Fibroblast of villous mesenchyme (primary cell): ENCODE results near the gene TP53I13. TPM values are rescaled to one million over a fixed set of nuclear protein-coding genes. Genes with fewer than 3 reads are reported as not detected.

Source experiments
- DNase-seq: peaks from one replicate; pipeline ENCODE4 v3.0.0-alpha.2; 2010; ENCODE audit warnings: low read depth
- H3K4me3 ChIP-seq: 2 replicates; pipeline ENCODE4 v1.5.1; 2011; ENCODE audit warnings: low read depth, mild to moderate bottlenecking, low read length
- total RNA-seq: library from RNA; depleted of rRNA; stranded (reverse); fragments of >200 nt; gene quantifications from 2 replicates; pipeline ENCODE4 v1.2.3, GENCODE V29; 2012
- TF ChIP-seq, protein P1 (sequence below): IDR thresholded peaks from 2 replicates; pipeline ENCODE4 v1.5.1; 2012; ENCODE audit warnings: low read depth, mild to moderate bottlenecking, low read length; ENCODE audit not compliant: insufficient read depth

TP53I13 gene
- total RNA-seq, 1 donor: 51.8 TPM

DNA sequence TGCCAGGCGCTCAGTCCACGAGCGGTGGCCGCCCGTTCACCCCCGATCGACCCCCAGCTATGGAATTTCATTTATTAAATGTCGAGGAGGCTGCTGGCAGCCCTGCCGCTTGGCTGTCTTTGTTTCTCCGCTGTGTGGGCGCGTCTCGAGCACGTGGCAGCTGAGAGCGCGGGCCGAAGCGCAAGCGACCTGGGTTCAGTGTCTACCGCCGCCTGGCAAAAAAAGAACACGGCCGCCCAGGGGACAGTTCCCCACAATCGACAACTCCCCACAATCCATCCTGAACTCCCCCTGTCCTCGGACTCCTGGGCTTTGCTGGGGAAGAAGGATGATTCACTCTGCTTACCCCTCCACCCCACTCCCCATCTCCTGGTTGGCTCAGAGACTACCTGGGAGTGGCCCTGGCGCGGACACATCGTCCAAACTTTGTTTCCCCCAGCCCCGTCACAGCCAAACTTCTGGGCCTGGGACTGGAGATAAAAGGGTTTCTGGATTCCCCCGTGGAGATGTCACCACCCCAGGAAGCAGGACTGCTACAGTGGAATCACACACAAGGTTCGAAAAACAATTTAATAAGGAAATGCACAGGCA, 22.7 kb downstream of the TP53I13 start:
- no peak for DNase-seq
- peak overlapping the region; percentile 50 for H3K4me3 ChIP-seq
- TF ChIP-seq, protein P1, sequence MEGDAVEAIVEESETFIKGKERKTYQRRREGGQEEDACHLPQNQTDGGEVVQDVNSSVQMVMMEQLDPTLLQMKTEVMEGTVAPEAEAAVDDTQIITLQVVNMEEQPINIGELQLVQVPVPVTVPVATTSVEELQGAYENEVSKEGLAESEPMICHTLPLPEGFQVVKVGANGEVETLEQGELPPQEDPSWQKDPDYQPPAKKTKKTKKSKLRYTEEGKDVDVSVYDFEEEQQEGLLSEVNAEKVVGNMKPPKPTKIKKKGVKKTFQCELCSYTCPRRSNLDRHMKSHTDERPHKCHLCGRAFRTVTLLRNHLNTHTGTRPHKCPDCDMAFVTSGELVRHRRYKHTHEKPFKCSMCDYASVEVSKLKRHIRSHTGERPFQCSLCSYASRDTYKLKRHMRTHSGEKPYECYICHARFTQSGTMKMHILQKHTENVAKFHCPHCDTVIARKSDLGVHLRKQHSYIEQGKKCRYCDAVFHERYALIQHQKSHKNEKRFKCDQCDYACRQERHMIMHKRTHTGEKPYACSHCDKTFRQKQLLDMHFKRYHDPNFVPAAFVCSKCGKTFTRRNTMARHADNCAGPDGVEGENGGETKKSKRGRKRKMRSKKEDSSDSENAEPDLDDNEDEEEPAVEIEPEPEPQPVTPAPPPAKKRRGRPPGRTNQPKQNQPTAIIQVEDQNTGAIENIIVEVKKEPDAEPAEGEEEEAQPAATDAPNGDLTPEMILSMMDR: no peak

DNA sequence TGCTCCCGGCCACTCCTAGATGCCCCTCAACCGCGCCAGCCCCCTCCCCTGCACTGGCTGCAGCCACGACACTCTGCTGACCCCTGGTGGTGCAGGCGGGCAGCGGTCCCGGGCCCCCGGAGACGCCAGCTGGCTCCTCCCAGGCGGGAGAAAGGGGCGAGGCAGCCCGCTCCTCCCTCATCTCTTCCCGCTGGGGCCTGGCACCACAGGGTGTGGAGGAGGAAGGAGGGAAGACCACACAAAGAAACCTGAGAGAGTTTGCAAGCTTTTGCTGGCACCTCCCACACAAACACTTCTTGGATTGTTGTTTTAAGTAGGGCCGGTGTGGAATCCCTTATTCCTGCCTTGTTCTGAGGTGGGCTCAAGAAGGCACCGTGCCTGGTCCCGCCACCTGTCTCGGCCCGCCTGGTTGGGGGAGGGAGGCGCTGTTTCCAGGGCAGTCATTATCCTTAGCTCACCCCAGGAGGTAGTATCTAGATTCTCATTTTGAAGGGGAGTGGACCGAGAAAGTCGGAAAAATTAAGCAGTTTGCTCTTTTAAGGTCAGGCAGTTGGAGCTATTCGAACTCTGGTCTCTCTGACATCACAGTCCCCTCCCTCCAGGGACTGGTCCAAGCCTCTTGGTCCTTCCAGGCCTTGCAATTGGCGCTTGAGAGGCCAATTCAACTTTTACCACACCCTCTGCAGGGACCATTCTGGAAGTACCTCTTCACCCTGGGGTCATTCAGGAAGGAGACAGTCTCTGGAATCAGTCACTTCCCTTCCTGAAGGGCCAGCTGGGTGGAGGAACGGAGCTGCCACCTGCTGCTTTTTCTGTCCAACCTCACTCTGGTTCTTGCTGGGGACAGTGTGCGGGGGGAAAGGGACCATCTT, 23.5 kb downstream of the TP53I13 start:
- peak; percentile 80 for DNase-seq

DNA sequence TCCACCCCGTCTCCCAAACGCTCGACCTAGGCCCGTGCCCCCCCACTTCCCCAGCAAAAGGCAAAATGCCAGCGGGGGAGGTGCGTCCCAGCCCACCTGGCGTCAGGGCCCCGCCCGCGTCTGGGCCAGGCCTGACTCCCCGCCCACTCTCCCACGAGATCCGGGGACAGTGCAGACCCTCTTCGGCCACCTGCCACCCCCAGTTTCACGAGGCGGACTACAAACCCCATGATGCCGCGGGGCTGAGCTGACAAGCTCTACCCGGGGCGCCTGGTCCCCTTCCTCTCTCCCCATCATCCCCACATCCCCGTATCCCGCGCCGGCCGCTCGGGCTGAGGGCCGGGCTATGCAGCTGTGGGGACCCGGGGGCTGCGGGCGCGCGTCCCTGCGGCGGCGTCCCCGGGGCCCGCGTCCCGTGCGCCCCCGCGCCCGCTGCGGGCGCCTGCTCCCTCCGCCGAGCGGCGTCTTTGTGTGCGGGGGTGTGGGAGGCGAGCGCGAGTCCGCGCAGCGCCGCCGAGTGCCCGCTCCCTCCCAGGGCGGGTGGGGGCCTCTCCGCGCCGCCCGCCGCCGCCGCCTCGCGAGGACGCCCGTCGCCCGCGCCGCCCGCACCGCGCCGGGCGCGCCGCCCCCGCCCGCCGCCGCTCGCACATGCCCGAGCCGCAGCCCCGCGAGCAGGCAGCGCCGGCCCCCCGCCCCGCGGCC, 24.5 kb downstream of the TP53I13 start, which contains the start of gene ANKRD13B:
Gene ANKRD13B (plus strand): TSS at position 283 of the 702 bp plus-strand sequence. CDS start 490 bp downstream, outside the sequence.
- TF ChIP-seq, protein P1: no peak
- peak within 1 kb of the TSS; percentile 62 for H3K4me3 ChIP-seq
- no peak for DNase-seq

More for the DNA sequence above, 23.5 kb downstream of the TP53I13 start:
- TF ChIP-seq, protein P1: peak; percentile 98
- peak overlapping the region; percentile 50 for H3K4me3 ChIP-seq

DNA sequence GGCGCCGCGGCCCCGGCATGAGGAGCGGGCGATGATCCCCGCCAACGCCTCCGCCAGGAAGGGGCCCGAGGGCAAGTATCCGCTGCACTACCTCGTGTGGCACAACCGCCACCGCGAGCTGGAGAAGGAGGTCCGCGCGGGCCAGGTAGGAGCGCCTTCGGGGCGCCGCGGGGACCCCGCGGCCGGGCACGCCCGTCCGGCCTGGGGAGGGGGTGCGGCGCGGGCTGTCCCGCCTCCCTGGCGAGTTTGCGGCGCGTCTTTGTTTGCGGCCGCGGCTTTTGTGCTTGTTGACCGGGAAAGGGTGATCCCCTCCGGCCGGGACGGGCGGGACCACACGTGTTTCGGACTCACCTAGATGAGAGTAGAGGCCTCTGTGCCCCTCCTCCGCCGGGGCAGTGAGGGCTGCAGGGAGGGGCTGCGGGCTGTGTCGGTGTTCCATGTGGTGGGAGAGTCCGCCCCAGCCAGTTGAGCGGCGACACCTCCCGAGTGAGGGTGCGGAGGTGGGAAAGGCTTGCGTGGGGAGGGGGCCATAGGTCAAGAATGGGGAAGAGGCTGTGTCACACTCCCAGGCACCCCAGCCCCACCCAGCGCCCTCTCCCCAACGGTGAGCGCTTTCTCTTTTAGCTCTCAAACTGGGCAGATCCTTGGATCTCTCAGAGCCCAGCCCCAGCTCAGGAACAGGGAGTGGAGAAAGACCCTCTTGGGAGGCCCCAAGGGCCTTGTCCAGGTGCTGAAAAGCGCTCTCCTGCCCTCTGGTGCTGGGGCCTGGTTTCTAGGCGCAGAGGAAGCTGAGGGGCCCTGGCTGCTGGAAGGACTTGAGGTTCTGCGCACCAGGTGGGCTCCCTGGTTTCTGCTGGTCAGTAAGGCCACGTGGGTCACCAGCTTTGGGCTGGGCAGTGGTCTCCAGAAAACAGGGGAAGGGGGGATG, 25.4 kb downstream of the TP53I13 start:
- TF ChIP-seq, protein P1: peak; percentile 27
- peak overlapping the region; percentile 56 for H3K4me3 ChIP-seq
- DNase-seq: no peak

DNA sequence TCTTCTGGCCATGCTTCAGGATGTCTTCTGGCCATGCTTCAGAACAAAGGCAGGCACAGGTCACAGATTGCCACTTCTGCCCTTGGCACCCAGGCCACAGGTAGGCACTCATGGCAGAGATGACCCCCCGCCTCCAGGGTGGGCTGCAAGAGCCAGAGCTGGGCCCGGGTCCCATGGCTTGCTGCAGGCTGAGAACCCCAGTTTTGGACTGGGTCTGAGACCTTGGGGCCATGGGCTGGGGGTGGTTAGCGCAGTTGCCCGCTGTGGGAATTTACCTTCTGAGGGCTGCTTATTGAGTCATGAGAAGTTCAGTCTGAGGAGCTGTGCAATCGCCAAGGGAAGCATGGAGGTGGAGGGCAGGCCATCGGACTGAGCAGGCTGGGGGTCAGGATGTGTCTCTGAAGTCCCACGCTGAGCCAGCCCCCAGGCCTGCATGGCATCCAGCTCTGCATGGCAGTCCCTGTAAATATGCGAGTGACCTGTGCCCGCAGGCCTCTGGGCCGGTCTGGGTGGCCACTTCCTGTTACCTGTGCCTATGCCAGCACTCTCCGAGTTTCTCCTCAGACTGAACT, 26.1 kb downstream of the TP53I13 start:
- TF ChIP-seq, protein P1: no peak
- no peak overlapping the region for H3K4me3 ChIP-seq
- DNase-seq: no peak
